ENCODE data around the gene CIPC. TPM values are rescaled to one million over a fixed set of nuclear protein-coding genes. Genes with fewer than 3 reads are reported as not detected.

The CIPC gene
- total and polyA plus RNA-seq, 2 experiments from 2014 or later = 16.5 to 35.3 TPM

- peak; percentile 16 for TF ChIP-seq CTCF (IDR thresholded peaks at IDR 0.05; ENCODE audit: low read depth, low read length)
- no peak overlapping the region for H3K27ac ChIP-seq
- no peaks in the 10 kb centered on the region for H3K36me3 ChIP-seq
- H3K27me3 ChIP-seq = peaks cover 62% of the 10 kb centered on the region
- H3K4me1 ChIP-seq (ENCODE audit: low read depth) = peaks cover 10% of the 10 kb centered on the region
- DNase-seq (ENCODE audit: low read depth in 1 of 2, low spot score in 1 of 2) = peak; percentile 49 to 67
- H3K4me3 ChIP-seq = peak overlapping the region; percentile 36
- H3K9me3 ChIP-seq (ENCODE audit: low read depth) = no peaks in the 10 kb centered on the region
Measured at GRCh38 chr14:77124345-77125280, 26.6 kb downstream of the CIPC start.

- Histone ChIP-seq H3K27me3 (peaks cover 62% of the 10 kb centered on the region), H3K36me3 (no peaks in the 10 kb centered on the region), H3K9me3 (ENCODE audit: low read depth) (no peaks in the 10 kb centered on the region), H3K27ac (no peak overlapping the region), H3K4me3 (peak overlapping the region; percentile 36), H3K4me1 (ENCODE audit: low read depth) (peaks cover 10% of the 10 kb centered on the region)
- TF ChIP-seq CTCF (IDR thresholded peaks at IDR 0.05; ENCODE audit: low read depth, low read length) = no peak
- DNase-seq (ENCODE audit: low read depth in 1 of 2, low spot score in 1 of 2) = no peak
Measured at GRCh38 chr14:77125281-77125801, 27.3 kb downstream of the CIPC start.

- Histone ChIP-seq H3K36me3 (no peaks in the 10 kb centered on the region), H3K27me3 (peaks cover 62% of the 10 kb centered on the region), H3K4me1 (ENCODE audit: low read depth) (peaks cover 6% of the 10 kb centered on the region), H3K4me3 (no peak overlapping the region), H3K9me3 (ENCODE audit: low read depth) (no peaks in the 10 kb centered on the region), H3K27ac (no peak overlapping the region)
- DNase-seq (ENCODE audit: low read depth in 1 of 2, low spot score in 1 of 2) = no peak
- no peak for TF ChIP-seq CTCF (IDR thresholded peaks at IDR 0.05; ENCODE audit: low read depth, low read length)
Measured at GRCh38 chr14:77125823-77126325, 27.8 kb downstream of the CIPC start.

GRCh38 chr14:77126461-77126990, 28.5 kb downstream of the CIPC start:
- Histone ChIP-seq H3K4me3 (no peak overlapping the region), H3K4me1 (ENCODE audit: low read depth) (no peaks in the 10 kb centered on the region), H3K36me3 (no peaks in the 10 kb centered on the region), H3K27me3 (peaks cover 62% of the 10 kb centered on the region), H3K9me3 (ENCODE audit: low read depth) (no peaks in the 10 kb centered on the region), H3K27ac (no peak overlapping the region)
- no peak for TF ChIP-seq CTCF (IDR thresholded peaks at IDR 0.05; ENCODE audit: low read depth, low read length)
- DNase-seq (ENCODE audit: low read depth in 1 of 2, low spot score in 1 of 2) = no peak

- H3K36me3 ChIP-seq = no peaks in the 10 kb centered on the region
- TF ChIP-seq CTCF (IDR thresholded peaks at IDR 0.05; ENCODE audit: low read depth, low read length) = no peak
- no peaks in the 10 kb centered on the region for H3K9me3 ChIP-seq (ENCODE audit: low read depth)
- H3K27ac ChIP-seq = no peak overlapping the region
- H3K4me1 ChIP-seq (ENCODE audit: low read depth) = no peaks in the 10 kb centered on the region
- no peak for DNase-seq (ENCODE audit: low read depth in 1 of 2, low spot score in 1 of 2)
- H3K27me3 ChIP-seq = peaks cover 49% of the 10 kb centered on the region
- H3K4me3 ChIP-seq = no peak overlapping the region
Measured at GRCh38 chr14:77128414-77128891, 30.4 kb downstream of the CIPC start.
